GM18870 (cell line): ENCODE results near the gene RRAS.

ENCODE experiments used
- ATAC-seq: cut with Tn5 transposase; IDR thresholded peaks from one replicate; pipeline ENCODE4 v1.9.1; 2021; ENCODE audit warnings: moderate library complexity; ENCODE audit not compliant: unreplicated experiment

Gene RRAS

DNA sequence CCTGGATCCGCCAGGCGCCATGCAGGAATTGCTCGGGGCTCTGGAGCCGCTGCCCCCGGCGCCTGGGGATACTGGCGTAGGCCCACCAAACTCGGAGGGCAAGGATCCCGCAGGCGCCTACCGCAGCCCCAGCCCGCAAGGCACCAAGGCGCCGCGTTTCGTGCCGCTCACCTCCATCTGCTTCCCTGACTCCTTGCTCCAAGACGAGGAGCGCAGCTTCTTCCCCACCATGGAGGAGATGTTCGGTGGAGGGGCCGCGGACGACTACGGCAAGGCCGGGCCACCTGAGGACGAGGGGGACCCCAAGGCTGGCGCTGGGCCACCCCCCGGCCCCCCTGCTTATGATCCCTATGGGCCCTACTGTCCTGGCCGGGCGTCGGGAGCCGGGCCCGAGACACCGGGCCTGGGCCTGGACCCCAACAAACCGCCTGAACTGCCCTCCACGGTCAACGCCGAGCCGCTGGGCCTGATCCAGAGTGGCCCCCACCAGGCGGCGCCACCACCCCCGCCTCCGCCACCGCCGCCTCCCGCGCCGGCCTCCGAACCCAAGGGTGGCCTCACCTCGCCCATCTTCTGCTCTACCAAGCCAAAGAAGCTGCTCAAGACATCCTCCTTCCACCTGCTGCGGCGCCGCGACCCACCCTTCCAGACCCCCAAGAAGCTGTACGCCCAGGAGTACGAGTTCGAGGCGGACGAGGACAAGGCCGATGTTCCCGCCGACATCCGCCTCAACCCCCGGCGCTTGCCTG lies 42.8 kb downstream of the RRAS start:
- no peak for ATAC-seq

DNA sequence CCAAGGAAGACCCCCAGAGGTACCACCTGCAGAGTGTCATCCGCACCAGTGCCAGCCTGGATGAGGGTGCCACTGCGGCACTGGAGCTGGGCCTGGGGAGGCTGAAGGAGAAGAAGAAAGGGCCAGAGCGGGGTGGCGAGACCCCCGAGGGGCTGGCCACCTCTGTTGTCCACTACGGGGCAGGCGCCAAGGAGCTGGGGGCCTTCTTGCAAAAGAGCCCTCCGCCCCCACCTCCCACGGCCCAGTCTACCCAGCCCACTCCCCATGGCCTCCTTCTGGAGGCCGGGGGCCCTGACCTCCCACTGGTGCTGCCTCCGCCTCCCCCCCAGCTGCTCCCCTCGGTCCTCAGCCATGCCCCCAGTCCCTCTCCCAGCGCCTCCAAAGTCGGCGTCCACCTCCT lies 43.5 kb downstream of the RRAS start:
- no peak for ATAC-seq

DNA sequence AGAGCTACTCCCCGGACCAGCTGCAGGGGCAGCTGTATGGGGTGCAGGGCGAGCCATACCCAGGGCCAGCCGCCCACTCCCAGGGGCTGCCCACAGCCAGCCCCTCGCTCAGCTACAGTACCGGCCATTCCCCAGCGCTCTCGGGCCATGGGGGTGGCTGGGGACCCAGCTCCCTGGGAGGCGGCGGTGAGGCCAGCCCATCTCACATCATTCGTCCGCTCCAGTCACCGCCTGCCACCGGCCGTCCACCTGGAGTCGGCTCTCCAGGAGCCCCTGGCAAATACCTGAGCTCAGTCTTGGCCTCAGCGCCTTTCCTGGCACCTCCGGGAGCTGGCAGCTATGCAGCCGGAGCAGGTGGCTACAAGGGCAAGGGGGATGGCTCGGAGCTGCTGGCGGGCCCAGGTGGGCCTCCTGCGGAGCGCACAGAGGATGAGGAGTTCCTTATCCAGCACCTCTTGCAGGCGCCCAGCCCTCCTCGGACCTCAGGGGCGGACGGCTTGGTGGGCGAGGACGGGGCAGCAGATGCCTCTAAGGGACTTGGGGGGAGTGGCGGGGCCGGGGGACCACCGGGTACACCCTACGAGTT lies 44.0 kb downstream of the RRAS start:
- ATAC-seq = no peak

DNA sequence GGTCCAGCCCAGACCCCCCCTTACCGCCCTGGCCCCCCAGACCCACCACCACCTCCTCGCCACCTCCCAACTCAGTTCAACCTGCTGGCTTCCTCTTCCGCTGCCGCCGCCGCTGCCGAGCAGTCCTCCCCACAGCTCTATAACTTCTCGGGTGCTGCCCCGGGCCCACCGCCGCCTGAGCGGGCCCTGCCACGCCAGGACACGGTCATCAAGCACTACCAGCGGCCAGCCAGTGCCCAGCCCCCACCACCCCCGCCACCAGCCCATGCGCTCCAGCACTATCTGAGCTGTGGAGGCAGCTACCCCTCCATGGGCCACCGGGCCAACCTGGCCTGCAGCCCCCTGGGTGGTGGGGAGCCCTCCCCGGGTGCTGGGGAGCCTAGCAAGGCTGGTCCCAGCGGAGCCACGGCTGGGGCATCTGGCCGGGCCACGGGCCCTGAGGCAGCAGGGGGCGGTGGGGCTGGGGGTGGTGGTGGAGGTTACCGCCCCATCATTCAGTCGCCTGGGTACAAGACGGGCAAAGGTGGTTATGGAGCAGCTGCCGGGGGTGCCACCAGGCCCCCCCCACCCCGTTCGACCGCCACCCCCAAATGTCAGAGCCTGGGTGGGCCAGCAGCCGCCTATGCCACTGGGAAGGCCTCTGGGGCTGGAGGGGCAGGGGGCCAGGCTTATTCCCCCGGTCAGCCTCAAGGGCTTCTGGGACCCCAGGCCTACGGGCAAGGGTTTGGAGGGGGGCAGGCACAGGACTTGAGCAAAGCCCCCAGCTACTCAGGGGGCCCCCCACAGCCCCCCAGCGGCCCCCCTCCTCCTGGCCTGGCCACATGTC lies 44.7 kb downstream of the RRAS start:
- ATAC-seq = no peak

DNA sequence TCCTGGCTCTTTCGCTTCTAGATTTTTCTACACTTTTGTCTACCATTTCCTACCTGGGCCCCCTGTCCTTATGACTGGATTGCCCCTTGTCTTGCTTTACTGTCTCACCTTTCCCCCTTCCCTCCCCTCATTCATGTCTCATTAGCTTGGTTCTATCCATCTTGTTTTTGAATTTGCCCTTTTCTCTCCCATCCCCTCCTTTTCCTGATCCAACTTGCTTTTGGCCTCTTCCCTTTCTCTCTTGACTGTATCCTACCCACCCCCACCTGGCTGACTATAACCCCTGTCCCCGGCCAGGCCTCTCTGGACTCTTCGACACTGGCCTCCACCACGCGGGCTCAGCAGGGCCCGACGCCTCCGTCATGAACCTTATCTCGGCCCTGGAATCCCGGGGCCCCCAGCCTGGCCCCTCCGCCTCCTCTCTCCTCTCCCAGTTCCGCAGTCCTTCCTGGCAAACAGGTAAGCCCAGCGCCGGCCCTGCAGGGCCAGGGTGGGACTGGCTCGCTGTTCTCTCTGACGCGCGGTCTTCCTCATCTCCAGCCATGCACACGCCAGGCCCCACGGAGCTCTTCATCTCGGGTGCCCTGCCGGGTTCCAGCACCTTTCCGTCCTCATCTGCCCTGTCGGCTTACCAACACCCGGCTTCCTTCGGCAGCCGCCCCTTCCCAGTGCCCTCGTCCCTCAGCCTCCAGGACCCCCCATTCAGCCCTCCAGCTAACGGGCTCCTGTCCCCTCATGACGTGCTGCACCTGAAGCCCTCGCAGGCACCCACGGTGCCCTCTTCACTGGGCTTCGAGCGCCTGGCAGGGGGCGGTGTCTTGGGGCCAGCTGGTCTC lies 45.6 kb downstream of the RRAS start:
- ATAC-seq = no peak

DNA sequence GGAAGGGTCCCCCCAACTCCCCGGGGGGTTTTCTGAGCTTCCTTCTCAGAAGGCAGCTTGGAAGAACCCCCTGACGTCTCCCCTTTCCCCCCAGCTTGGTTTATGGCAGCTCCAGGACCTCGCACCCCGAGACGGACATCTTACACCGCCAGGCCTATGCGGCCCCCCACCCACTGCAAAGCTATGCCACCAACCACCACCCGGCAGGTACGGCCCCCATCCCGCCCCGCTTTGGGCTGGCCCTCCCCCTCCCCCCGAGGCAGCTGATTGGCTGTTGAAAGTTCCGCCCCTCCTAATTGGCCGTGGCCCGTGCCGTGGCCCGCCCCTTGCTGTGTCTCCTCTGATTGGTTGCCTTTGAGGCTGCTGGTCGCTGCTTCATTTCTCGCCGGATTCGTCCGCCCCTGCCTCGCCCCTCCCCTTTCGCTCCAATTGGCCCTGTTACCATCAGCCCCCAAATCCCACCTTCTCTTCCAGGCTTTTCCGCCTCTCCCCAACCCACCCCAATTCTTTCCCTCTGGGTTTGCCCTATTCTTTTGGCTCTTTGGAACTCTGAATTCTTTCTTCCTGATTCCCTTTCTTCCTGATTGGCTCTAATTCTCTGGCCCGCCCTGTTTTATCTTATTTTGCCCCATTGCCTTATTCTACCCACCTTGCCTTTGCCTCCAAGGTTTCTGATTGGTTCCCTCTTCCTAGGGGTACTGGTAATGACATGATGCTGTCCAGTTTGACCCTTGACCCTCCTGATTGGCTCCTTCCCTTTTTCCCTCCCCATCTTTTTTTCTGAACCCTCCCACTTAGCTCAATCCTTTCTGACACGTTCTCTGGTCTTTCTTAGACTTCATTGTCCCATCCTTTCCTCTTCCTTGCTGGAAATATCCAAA lies 46.5 kb downstream of the RRAS start:
- ATAC-seq = peak; percentile 42

DNA sequence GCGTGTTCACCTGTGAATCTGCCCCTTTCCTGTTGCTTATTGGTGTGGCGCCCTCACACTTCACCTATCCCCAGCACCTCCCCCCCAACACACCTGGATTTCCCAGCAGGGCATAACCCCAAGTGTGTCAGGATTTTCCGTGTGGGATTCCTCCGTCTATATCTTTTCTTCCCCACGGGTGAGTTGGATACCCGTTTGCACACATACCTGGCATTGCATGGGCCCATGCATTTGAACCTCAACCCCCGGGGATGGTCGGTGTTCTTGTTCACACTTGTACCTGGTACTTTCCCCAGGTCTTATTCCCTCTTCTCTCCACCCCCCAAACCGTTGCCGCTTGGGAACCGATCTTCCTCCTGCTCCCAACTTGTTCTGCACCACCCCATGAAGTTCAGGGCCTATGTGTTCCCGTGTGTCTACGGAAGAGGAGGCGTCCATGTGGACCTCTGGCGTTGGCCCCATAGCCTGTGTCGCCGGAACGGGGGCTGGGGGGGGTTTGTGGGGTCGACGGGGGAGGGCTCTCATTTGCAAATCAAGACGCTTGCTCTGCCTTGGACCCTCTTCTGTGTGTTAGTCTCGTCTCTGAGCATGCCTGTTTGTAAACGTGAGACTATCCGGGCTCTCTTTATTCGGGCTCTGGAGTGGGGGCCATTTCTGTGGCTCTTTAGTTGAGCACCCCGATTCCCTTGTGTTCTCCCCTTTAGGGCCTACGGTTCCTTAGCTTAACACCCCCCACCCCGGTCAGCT lies 47.3 kb downstream of the RRAS start:
- no peak for ATAC-seq

DNA sequence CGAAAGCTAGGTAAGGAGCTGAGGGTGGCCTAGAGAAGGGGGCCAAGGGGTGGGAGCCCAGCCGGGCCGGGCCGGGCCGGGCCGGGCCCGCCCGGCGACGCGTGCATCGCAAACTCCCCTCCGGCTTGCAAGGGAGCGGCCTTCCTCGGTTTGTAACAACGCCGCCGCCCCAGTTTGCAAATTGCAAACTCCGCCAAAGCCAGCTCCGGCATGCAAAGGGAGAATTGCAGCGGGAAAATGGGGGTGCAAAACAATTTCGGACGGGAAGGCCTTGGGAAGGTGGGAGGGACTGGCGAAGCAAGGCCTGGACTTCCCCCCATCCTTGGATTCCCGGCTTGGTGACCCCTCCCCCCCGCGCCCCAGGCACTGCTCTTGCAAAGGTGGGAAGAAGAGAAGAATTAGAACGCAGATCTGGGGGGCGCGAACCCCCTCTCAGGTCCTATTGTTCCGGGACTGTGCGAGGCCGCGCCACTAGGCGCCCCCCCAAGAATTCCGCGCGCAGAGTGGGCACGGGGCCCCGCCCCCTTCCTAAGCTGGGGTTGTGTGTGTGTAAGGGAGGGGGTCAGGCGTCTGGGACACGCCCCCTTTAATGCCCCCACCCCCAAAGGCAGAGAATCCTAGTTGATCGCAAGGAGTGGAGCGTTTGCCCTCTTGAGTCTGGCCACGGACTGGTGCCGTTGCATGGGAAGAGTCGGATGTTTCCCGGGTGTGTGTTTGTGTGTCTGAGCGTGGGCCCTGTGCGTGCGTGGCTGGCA lies 48.0 kb downstream of the RRAS start:
- ATAC-seq = no peak

DNA sequence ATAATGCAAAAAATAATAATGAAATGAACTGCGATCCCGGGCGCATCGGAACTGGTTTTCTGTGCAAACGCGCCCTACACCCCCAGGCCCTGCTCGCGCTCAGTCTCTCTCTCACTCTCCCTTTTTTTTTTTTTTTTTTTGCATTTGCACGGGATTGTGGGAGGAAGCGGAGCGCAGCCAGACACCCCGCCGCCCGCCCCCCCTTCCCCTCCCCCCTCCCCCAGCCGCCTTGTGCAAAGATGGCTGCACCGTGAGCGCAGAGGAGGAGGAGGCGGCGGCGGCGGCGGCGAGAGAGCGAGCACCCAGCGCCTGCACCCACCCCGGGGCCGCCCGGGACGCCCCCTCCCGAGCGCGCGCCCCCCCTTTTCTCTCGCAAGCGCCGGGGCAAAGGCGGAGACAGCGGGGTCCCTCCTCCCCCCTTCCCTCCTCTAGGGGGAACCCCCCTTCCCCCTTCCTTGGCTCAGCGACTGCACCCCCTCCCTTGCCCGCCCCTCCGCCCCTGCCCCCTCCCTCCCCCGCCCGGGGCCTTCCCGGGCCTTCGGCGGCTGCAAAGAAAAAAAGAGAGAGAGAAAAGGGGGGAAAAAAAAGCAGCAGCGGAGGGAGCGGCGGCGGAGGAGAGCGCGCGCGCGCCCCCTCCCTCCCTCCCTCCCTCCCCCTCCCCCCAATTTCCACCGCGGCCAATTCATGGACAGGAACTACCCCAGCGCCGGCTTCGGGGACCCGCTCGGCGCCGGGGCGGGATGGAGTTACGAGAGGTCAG lies 48.8 kb downstream of the RRAS start, which contains the start of gene PRR12:
TSS of gene PRR12 (plus strand) at position 212 of the 760 bp plus-strand sequence. CDS start at position 685, 473 bp downstream.
- no peak for ATAC-seq

DNA sequence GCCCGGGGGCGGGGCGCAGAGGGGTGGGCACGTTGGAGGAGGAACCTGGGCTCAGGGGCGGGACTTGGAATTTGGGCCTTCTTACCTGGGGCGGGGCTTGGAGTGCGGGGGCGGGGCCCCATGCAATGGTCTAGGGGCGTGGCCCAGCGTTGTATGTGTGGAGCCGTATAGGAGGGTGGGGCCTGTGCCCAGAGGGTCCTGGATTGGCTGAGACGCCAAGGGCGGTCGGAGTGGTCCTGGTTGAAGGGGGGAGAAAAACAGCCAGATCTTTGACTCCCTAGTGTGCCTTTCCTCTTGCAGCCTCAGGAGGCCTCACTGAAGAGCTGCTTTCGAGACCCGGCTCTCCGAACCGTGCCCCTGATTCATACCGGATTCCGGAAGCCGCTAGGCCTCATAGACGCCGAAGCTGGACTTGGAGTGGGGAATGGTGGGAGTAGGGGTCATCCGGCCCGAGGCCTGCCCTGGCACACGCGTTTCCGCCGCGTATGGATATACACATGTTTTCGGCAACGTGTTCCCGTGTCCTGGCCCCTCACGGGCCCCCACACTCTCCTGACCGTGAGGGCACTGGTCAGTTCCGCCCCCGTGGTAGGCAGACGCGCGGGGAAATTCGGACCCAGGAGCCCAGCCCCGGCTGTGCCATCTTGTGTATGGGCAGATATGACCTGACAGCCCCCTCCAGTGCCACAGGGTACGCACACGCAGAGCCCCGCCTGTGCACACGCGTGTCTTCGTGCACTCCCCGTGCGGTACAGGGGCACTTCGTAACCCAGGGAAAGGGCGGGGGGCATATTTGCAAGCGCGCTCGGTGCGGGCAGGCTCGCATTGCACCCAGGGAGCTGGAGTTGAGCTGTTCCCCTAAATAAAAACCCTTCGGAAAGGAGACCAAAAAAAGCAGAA lies 49.6 kb downstream of the RRAS start:
- ATAC-seq = peak; percentile 48

DNA sequence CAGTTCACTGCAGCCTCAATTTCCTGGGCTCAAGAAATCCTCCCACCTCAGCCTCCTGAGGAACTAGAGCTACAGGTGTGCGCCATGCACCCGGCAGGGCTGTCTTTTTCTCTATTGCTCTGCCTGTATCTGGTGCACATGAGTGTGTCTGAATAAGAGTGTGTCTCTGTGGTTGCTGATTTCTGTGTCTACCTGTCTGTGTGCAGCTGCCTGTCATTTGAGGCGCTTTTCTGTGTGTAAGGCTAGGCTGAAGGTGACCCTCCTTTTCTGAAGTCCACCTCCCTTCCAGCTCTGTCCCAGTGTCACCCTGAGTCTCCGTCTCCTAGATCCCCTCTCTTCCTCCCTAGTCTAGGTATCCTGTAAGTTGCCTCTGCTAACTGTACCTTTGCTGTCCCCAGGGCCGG lies 50.4 kb downstream of the RRAS start:
- ATAC-seq = no peak

DNA sequence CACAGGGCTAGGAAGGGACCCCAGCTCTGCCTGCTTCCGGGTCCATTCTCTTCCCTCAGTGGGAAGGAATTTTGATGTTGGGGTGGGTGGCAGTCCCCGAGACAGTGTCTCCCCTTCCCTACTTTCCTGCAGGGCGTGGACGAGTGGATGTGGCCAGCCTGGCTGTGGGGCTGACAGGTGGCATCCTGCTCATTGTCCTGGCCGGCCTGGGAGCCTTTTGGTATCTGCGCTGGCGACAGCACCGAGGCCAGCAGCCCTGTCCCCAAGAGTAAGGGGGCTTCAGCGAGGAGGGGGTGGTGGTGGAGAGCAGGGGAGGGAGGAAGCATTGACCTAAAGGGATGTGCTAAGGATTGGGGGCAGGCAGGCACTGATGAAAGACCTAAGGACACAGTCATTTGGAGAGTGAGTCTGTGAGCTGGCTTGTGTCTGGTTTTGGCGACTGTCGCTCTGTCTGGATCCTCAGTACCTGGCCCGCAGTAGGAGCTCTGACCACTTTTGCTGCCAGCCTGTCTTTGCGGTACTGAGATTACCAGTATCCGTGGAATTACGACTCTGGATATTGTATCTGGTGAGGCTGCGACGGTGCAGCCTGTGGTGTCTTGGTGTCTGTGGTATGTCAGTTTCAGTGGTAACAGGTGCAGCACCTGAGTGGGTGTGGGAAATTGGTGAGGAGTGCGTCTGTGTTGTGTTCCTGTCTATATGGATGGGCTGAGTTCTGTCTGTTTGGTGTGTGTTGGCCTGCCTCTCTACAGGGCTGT lies 51.4 kb downstream of the RRAS start:
- no peak for ATAC-seq

DNA sequence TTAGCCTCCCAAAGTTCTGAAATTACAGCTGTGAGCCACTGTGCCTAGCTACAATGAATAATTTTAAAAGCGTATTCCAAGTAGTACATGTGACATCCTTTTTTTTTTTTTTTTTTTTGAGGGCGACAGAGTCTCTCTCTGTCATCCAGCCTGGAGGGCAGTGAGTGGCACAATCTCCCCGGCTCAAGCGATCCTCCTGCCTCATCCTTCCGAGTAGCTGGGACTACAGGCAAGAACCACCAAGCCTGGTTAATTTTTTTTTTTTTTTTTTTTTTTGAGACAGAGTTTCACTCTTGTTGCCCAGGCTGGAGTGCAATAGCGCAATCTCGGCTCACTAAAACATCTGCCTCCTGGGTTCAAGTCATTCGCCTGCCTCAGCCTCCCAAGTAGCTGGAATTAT lies 52.7 kb downstream of the RRAS start:
- ATAC-seq = no peak
